RPMI7951 (cell line): ENCODE data around the gene B4GALT3. TPM values are rescaled to one million over a fixed set of nuclear protein-coding genes. Genes with fewer than 3 reads are reported as not detected.

Source experiments
- DNase-seq: peaks from one replicate; pipeline ENCODE4 v3.0.0-alpha.2; 2012; ENCODE audit warnings: low read depth
- total RNA-seq: library from RNA; depleted of rRNA; stranded (reverse); fragments of >200 nt; shearing (Covaris generic); gene quantifications from 2 replicates; pipeline ENCODE4 v1.2.3, GENCODE V29; 2014

Gene B4GALT3
- total RNA-seq, 1 experiment from 2014 or later, result 16.7 TPM

DNA sequence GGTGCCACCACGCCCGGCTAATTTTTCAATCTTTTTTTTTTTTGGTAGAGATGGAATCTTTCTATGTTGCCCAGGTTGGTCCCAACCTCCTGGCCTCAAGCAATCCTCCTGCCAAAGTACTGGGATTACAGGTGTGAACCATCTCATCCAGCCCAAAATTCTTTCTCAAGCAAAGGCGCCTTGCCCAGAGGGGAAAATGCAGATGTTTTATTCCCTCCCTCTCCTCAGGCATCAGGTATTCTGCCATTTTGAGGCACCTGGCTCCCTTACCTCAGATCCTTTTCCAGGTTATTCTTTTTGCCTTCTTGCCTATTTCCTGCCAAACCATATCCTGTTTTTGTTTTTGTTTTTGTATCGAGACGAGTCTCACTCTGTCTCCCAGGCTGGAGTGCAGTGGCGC, 11.1 kb upstream of the B4GALT3 start:
- no peak for DNase-seq

DNA sequence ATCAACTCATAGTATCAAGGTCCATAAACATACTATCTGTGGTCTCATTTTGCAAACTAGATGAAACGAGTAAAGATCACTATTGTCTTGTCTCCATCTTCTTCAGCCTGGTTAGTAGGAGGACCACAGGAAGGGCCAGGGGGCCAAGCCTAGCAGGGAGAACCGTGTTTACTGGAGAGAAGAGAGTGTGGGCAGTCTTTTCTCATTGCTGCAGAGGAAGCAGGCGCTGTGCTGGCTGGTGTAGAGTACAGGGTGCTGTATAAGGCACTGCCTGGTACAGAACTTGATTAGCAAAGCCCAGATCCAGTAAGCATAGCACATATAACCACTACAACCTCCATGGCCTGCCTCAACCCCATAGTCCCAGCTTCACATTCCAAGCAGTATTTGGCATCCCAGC, 10.0 kb upstream of the B4GALT3 start:
- DNase-seq, result no peak

DNA sequence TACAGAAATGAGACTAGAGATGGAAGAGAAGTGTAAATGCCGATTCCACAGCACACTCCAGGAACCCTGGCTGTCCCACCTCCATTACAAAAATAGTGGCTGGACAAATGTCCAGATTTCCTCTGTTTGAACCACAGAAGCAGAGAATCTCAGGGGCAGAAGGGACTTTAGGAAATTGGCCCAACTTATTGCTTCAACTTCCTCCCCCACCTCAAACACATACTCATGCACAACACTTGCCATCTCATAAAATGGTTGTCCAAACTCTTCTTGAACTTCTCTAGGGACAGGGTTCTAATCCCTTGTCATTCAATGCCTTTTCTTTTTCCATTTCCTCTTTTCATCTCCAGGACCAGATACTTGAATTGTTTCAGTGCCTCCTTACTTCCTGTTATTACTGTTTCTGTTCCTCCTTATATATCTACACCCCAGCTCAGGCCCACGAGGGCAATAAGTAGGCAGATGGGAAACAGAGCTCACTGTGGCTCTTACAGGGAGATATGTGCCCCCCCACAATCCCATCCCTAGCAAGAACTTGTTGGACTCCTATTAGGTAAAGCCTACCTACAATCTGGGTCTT, 8.5 kb upstream of the B4GALT3 start:
- no peak for DNase-seq

- peak; percentile 81 for DNase-seq
Observed at GRCh38 chr1:161185282-161185682, 8.0 kb upstream of the B4GALT3 start.

DNA sequence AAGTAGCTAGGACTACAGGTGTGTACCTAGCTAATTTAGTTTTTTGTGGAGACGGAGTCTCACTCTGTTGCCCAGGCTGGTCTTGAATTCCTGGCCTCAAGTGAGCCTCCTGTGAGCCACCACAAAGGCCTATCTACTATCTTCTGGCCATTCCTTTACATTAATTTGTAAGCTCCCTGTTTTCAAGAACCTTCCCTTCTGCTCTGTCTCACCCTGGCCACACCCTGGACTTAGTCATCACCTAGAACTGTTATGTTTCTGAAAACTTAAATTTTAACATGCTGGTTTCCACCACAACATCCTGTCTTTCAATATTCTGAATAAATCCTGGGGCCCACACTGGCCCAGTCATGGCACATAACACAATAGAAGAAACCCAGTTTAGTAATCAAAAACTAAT, 4.9 kb upstream of the B4GALT3 start:
- DNase-seq, result peak; percentile 49

DNA sequence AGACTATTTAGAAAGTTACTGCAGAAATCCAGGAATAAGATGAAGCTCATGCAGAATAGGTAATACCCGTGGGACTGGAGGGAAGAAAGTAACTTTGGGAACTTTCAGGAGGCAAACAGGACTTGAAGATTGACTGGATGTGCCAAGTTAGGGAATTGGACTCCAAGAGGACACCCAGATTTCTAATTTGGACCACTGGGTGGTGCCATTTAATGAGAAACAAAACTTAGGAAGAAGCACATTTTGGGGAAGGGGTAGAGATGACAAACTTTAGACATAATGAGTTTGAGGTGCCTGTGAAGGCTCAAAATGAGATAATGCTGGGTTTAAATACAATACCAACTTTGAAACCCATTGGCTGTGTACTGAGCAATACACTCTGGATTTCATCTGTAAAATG, 3.3 kb upstream of the B4GALT3 start:
- DNase-seq, result peak; percentile 35

GRCh38 chr1:161179698-161180097, 2.4 kb upstream of the B4GALT3 start:
- no peak for DNase-seq

DNA sequence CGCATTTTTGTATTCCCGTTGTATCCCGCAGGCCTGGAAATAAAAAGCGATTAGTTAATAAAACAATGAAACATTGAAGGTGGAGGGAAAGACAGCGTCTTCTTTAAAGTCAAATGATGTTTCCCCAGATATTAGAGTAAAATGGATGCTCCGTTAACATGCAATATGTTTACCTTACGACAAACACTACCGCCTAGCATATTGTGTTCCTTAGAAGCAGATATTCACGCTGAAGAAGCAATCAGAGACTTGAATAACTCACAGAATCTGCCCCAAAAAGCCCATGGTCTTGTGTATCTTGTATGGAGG, 583 bp upstream of the B4GALT3 start:
- no peak for DNase-seq

DNA sequence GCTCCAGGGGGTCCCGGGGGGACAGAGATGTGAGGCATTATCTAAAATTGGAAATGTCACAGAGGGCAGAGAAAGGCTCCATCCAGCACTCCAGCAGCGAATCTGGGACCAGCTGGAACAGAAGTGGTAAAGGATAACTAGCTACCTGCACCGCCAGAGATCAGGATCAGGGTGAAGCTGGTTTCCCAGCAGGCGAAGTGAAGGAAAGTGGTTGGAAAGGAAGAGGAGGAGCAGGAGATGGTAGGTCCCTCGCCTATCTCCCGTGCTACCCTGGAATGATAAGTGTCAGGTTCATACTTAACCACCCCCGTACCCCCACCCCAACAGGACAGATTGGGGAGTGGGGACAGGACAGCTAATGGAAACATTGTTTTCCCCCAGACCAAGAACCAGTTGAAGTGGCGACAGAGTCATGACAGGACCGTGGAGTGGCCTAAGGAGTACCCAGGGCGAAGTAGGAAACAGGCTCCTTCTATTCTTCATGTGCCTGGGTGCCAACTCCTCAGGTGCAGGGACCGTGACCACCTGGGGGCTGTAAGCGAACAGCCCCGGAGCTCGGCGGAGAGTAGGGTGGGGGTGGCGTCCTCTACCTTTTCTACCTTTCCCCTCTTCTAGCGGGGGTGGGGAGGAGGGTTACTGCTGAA, 717 bp downstream of the B4GALT3 start:
- no peak for DNase-seq

GRCh38 chr1:161175771-161176453, 1.4 kb downstream of the B4GALT3 start:
- DNase-seq, result no peak

DNA sequence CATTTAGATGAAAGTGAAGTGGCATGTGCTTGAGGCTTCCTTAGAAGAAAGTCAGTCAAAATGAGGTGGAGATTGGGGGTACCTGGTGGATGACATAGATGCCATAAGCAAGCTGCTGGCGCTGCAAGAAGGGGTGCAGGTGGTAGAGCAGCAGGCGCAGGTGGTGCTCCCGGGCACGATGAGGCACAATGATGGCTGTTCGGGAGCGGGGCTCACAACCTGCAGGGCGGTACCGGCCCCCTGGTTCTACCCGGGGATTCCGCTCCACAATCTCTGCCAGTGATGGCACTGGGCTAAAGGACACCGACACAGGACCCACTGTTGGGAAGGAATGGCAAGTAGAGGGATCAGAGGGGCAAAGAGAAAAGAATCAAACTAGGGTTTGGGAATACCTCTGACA, 2.4 kb downstream of the B4GALT3 start:
- DNase-seq, result no peak

DNA sequence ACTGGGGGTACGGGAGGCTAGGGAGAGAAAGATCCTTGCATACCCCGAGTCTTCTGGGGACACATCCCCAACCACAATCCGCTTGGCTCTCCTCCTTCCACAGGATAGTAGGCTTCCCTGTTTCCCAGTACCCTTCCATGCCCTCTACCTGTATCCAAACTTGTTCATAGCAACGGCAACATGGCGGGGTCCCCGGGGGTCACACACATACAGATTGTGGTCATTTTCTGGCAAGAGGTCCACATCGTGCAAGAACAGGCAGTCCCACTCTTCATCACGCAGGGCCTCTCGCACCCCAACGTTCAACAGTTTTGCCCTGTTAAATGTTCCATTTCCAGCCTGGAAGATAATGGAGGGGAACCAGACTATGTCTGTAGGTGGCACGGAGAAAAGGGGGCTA, 3.6 kb downstream of the B4GALT3 start:
- no peak for DNase-seq

GRCh38 chr1:161172776-161173376, 4.4 kb downstream of the B4GALT3 start:
- DNase-seq, result no peak

- no peak for DNase-seq
Observed at GRCh38 chr1:161172349-161172748, 5.0 kb downstream of the B4GALT3 start.

- DNase-seq, result no peak
Observed at GRCh38 chr1:161171696-161172095, 5.6 kb downstream of the B4GALT3 start.

DNA sequence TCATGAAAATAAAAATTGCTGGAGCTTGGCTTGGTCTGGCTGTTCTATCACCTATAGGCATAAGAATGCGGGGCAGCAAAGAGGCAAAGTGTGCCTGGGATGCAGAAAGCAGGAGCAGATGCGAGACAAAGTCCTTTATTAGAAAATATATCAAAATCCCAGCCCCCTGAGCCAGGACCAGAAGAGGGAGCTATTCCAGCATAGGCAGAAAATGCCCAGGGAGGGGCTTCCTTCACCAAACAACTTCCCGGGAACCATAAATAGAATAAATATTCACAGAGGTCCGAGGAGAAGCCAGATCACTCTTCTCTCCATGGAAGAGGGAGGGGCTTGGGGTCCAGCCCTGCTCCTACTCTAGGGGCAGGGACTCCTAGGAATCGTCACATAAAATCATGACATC, 6.1 kb downstream of the B4GALT3 start:
- no peak for DNase-seq

DNA sequence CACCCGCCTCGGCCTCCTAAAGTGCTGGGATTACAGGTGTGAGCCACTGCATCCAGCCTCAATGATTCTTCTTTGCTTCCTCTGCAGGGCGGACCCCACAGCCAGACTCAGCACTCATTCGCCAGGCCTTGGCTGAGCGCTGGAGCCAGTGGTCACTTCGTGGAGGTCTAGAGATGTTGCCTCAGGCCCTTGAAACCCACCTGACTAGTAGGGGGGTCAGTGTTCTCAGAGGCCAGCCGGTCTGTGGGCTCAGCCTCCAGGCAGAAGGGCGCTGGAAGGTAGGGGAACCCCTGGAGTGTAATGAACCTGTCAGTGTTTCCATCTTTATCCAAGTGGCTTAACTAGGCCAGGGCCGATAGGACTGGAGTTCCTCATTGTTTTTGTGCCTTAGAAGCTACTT, 8.4 kb downstream of the B4GALT3 start:
- DNase-seq, result no peak

DNA sequence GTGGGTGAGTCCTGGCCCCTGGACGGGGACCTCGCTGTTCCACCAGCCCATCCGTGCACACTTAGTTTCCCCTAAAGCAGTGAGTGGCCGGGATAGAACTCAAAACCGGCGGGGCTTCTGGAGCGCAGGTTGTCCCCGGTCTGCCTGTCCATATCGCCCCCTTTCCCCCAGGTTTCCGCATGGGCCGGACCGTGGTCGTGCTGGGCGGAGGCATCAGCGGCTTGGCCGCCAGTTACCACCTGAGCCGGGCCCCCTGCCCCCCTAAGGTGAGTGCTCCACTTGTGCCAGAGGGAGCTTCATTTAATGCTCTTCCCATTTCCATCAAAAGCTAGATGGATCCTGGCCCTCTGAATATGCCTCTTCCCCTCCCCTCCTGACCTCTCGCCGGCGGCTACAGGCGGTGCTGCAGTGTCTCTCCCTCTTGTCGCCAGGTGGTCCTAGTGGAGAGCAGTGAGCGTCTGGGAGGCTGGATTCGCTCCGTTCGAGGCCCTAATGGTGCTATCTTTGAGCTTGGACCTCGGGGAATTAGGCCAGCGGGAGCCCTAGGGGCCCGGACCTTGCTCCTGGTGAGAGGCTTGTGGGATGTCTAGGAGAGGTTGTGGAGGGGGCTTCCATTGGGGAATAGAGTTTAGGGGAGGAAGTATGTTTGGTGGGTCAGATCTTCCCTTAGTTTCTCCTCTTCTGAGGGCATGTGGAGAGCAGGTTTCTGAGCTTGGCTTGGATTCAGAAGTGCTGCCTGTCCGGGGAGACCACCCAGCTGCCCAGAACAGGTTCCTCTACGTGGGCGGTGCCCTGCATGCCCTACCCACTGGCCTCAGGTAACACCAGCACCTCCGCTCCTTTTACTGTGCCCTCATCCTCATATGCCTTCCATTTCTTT, 10.4 kb downstream of the B4GALT3 start:
- no peak for DNase-seq

- DNase-seq, result peak; percentile 97
Observed at GRCh38 chr1:161165742-161166668, 11.3 kb downstream of the B4GALT3 start, which contains the start of gene PPOX. Gene PPOX (plus strand): TSS chr1:161166426. CDS start chr1:161166848, 422 bp downstream.

DNA sequence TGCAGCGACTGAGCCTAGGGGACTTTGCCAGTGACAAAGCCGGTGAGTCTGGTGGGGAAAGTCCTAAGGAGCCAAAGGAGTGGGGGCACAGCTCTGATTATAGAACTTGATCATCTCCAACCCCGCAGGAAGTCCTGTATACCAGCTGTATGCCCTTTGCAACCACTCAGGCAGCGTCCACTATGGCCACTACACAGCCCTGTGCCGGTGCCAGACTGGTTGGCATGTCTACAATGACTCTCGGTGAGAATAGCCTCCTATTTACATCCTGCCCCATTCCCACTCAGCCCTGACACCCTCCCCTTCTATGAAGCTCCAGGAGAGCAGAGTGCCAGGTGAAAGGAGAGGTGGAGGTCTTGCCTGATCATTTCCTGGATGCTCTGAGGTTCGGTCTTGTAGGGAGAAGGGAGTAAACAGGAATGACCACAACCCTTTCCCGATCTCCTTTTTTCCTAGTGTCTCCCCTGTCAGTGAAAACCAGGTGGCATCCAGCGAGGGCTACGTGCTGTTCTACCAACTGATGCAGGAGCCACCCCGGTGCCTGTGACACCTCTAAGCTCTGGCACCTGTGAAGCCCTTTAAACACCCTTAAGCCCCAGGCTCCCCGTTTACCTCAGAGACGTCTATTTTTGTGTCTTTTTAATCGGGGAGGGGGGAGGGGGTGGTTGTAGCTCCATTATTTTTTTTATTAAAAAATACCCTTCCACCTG, 12.3 kb downstream of the B4GALT3 start:
- no peak for DNase-seq
